Kidney glomerular epithelial cell (primary cell): ENCODE data around the gene TCTN3.
A peak's percentile ranks its signal among the peaks of the same experiment; 100 is the strongest.
"Not testable (repeated sequence)": the region's sequence is repeated elsewhere in the genome, so short reads cannot be mapped to it uniquely, and the experiment has no call there.

Experiments
- DNase-seq: peaks from one replicate; lab custom pipeline; 2025; lab: John Stamatoyannopoulos, UW

TCTN3 gene

GRCh38 chr10:95628786-95629185 lies 64.9 kb downstream of the TCTN3 start:
- DNase-seq = peak; percentile 91

DNA sequence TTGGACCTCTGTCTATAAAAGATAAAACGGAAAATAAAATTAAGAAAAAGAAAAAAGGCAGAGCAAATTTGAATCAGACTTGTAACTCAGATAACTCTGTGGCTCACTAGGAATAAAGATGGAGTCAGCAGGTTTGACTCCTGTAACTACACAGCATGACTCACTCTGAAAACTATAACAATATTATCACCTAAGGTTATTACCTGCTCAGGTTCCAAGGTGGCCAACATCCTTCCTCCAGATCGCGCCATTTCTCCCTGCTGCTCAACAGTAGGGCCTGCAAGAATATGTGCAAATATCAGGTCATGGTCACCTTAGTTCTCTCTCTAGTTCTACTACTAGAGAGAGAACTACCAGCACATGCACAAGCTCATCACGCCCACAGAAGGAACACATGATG lies 67.2 kb downstream of the TCTN3 start:
- DNase-seq = no peak

GRCh38 chr10:95620415-95620814 lies 73.3 kb downstream of the TCTN3 start:
- DNase-seq = not testable (repeated sequence)

DNA sequence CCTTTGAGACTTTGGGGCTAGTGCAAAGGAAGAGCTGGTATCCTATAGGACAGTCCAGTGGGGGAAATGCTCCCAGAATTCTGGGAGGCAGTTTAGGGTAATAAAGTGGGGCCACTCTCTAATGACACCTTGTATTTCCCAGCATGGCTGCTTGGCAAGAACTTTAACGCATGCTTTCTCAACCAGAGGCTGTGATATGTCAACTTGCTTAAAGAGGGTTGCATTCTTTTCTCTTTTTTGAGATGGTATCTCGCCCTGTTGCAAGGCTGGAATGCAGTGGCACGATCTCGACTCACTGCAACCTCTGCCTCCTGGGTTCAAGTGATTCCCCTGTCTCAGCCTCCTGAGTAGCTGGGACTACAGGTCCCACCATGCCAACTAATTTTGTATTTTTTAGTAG lies 75.6 kb downstream of the TCTN3 start:
- DNase-seq = no peak

GRCh38 chr10:95616446-95616845 lies 77.3 kb downstream of the TCTN3 start:
- no peak for DNase-seq
